HCEC 1CT (cell line): ENCODE results near the gene PIGV.

ENCODE experiments used
- DNase-seq: peaks from one replicate; pipeline ENCODE4 v3.0.0-alpha.2; 2017

Gene PIGV

GRCh38 chr1:26787706-26788514 lies at the start of gene PIGV:
Gene PIGV, plus strand, starts transcription at chr1:26787950. Its CDS starts 2,866 bp downstream, at chr1:26790816.
- peak; percentile 78 for DNase-seq

GRCh38 chr1:26739329-26739914 lies 48.3 kb upstream of the PIGV start:
- DNase-seq: no peak

- DNase-seq: no peak
Observed at GRCh38 chr1:26740023-26740634, 47.6 kb upstream of the PIGV start.

- no peak for DNase-seq
Observed at GRCh38 chr1:26740952-26741351, 46.8 kb upstream of the PIGV start.

- no peak for DNase-seq
Observed at GRCh38 chr1:26743426-26744059, 44.2 kb upstream of the PIGV start.

GRCh38 chr1:26744075-26744959 lies 43.4 kb upstream of the PIGV start:
- DNase-seq: peak; percentile 98

GRCh38 chr1:26745191-26745590 lies 42.6 kb upstream of the PIGV start:
- peak; percentile 9 for DNase-seq

GRCh38 chr1:26747048-26747447 lies 40.7 kb upstream of the PIGV start:
- no peak for DNase-seq

- no peak for DNase-seq
Observed at GRCh38 chr1:26748351-26748750, 39.4 kb upstream of the PIGV start.

GRCh38 chr1:26749458-26749857 lies 38.3 kb upstream of the PIGV start:
- DNase-seq: no peak

- no peak for DNase-seq
Observed at GRCh38 chr1:26750428-26750827, 37.3 kb upstream of the PIGV start.

GRCh38 chr1:26752519-26752918 lies 35.2 kb upstream of the PIGV start:
- DNase-seq: no peak

- DNase-seq: no peak
Observed at GRCh38 chr1:26754086-26754874, 33.5 kb upstream of the PIGV start.

GRCh38 chr1:26758358-26758757 lies 29.4 kb upstream of the PIGV start:
- no peak for DNase-seq

GRCh38 chr1:26759531-26759930 lies 28.2 kb upstream of the PIGV start:
- no peak for DNase-seq

GRCh38 chr1:26761217-26761616 lies 26.5 kb upstream of the PIGV start:
- peak; percentile 13 for DNase-seq

- no peak for DNase-seq
Observed at GRCh38 chr1:26767714-26768113, 20.0 kb upstream of the PIGV start.

GRCh38 chr1:26768755-26769154 lies 19.0 kb upstream of the PIGV start:
- peak; percentile 52 for DNase-seq

- DNase-seq: no peak
Observed at GRCh38 chr1:26771285-26771642, 16.5 kb upstream of the PIGV start.

- DNase-seq: peak; percentile 99
Observed at GRCh38 chr1:26771643-26772321, 16.0 kb upstream of the PIGV start.

- DNase-seq: peak; percentile 100
Observed at GRCh38 chr1:26772687-26773086, 15.1 kb upstream of the PIGV start.
